ENCODE results near the gene CPTP. TPM values are rescaled to one million over a fixed set of nuclear protein-coding genes. Genes with fewer than 3 reads are reported as not detected.
A peak's percentile ranks its signal among the peaks of the same experiment; 100 is the strongest.

CPTP gene
- total RNA-seq, 1 donor from 2014 or later = 1.0 TPM

- Mint-ChIP-seq H3K27ac (no peak overlapping the region), H3K4me3 (peak overlapping the region; percentile 76), H3K4me1 (peaks cover 18% of the 10 kb centered on the region), H3K27me3 (ENCODE audit: insufficient read depth, low read depth) (peaks cover 4% of the 10 kb centered on the region), H3K9me3 (no peaks in the 10 kb centered on the region), H3K36me3 (no peaks in the 10 kb centered on the region)
- H3K27ac ChIP-seq = no peak overlapping the region
- peaks cover 56% of the 10 kb centered on the region for H4K20me1 ChIP-seq (ENCODE audit: low read depth)
- peak; percentile 69 for DNase-seq (ENCODE audit: low spot score)
- H3K9me3 ChIP-seq (ENCODE audit: low read depth) = no peaks in the 10 kb centered on the region
- H3K79me2 ChIP-seq (ENCODE audit: low read depth) = peaks cover 5% of the 10 kb centered on the region
- peaks cover 21% of the 10 kb centered on the region for H3F3A ChIP-seq (ENCODE audit: low read depth)
- TF ChIP-seq CTCF (IDR thresholded peaks at IDR 0.05) = no peak
- no peak for TF ChIP-seq EZH2 (IDR thresholded peaks at IDR 0.05)
- TF ChIP-seq EZH2phosphoT487 (IDR thresholded peaks at IDR 0.05) = no peak
- no peak overlapping the region for H3K4me3 ChIP-seq
- peak overlapping the region; percentile 64 for H3K4me2 ChIP-seq
- no peaks in the 10 kb centered on the region for H3K36me3 ChIP-seq
- H2AFZ ChIP-seq (replicated peaks) = no peak overlapping the region
- peaks cover 10% of the 10 kb centered on the region for H3K27me3 ChIP-seq
- H3K9ac ChIP-seq = no peak overlapping the region
- peaks cover 36% of the 10 kb centered on the region for H3K4me1 ChIP-seq
Observed at GRCh38 chr1:1304331-1305299, 20.0 kb upstream of the CPTP start.

GRCh38 chr1:1305300-1306069 is 19.1 kb upstream of the CPTP start:
- Mint-ChIP-seq H3K36me3 (no peaks in the 10 kb centered on the region), H3K4me1 (peaks cover 18% of the 10 kb centered on the region), H3K4me3 (peak overlapping the region; percentile 94), H3K9me3 (no peaks in the 10 kb centered on the region), H3K27ac (no peak overlapping the region), H3K27me3 (ENCODE audit: insufficient read depth, low read depth) (peaks cover 4% of the 10 kb centered on the region)
- TF ChIP-seq EZH2phosphoT487 (IDR thresholded peaks at IDR 0.05) (no peak), EZH2 (IDR thresholded peaks at IDR 0.05) (no peak), CTCF (IDR thresholded peaks at IDR 0.05) (no peak)
- no peak overlapping the region for H2AFZ ChIP-seq (replicated peaks)
- no peak overlapping the region for H3K9ac ChIP-seq
- no peak overlapping the region for H3K27ac ChIP-seq
- peaks cover 24% of the 10 kb centered on the region for H3F3A ChIP-seq (ENCODE audit: low read depth)
- H3K9me3 ChIP-seq (ENCODE audit: low read depth) = no peaks in the 10 kb centered on the region
- no peaks in the 10 kb centered on the region for H3K36me3 ChIP-seq
- H3K4me2 ChIP-seq = peak overlapping the region; percentile 64
- H3K27me3 ChIP-seq = peaks cover 10% of the 10 kb centered on the region
- H3K4me1 ChIP-seq = peaks cover 37% of the 10 kb centered on the region
- H3K79me2 ChIP-seq (ENCODE audit: low read depth) = peaks cover 5% of the 10 kb centered on the region
- peak; percentile 44 for DNase-seq (ENCODE audit: low spot score)
- H3K4me3 ChIP-seq = no peak overlapping the region
- peaks cover 56% of the 10 kb centered on the region for H4K20me1 ChIP-seq (ENCODE audit: low read depth)

GRCh38 chr1:1306070-1306660 is 18.4 kb upstream of the CPTP start:
- Histone ChIP-seq H4K20me1 (ENCODE audit: low read depth) (peaks cover 50% of the 10 kb centered on the region), H3K79me2 (ENCODE audit: low read depth) (peaks cover 5% of the 10 kb centered on the region), H3K4me1 (peaks cover 37% of the 10 kb centered on the region), H3K9me3 (ENCODE audit: low read depth) (no peaks in the 10 kb centered on the region), H3K4me2 (peak overlapping the region; percentile 100), H3K4me3 (peak overlapping the region; percentile 71), H3K27me3 (peaks cover 10% of the 10 kb centered on the region), H3K27ac (no peak overlapping the region), H3F3A (ENCODE audit: low read depth) (peaks cover 24% of the 10 kb centered on the region), H3K9ac (no peak overlapping the region), H2AFZ (replicated peaks) (no peak overlapping the region), H3K36me3 (no peaks in the 10 kb centered on the region)
- H3K27ac Mint-ChIP-seq = no peak overlapping the region
- H3K9me3 Mint-ChIP-seq = no peaks in the 10 kb centered on the region
- H3K4me1 Mint-ChIP-seq = peaks cover 18% of the 10 kb centered on the region
- no peak for TF ChIP-seq EZH2 (IDR thresholded peaks at IDR 0.05)
- peak; percentile 25 for TF ChIP-seq CTCF (IDR thresholded peaks at IDR 0.05)
- no peak for TF ChIP-seq EZH2phosphoT487 (IDR thresholded peaks at IDR 0.05)
- H3K27me3 Mint-ChIP-seq (ENCODE audit: insufficient read depth, low read depth) = peaks cover 4% of the 10 kb centered on the region
- no peaks in the 10 kb centered on the region for H3K36me3 Mint-ChIP-seq
- no peak for DNase-seq (ENCODE audit: low spot score)
- H3K4me3 Mint-ChIP-seq = peak overlapping the region; percentile 94

Data from neural progenitor cell (in vitro differentiated cells).